Hematopoietic multipotent progenitor cell treated with erythropoietin and hydrocortisone succinate and interleukin-3 and kit ligand, for 8 days (in vitro differentiated cells): ENCODE measurements around the gene COPB1.

Experiments
- DNase-seq: peaks from one replicate; pipeline ENCODE4 v3.0.0-alpha.2; 2015

COPB1 gene

GRCh38 chr11:14424096-14424495 is 75.5 kb downstream of the COPB1 start:
- no peak for DNase-seq

DNA sequence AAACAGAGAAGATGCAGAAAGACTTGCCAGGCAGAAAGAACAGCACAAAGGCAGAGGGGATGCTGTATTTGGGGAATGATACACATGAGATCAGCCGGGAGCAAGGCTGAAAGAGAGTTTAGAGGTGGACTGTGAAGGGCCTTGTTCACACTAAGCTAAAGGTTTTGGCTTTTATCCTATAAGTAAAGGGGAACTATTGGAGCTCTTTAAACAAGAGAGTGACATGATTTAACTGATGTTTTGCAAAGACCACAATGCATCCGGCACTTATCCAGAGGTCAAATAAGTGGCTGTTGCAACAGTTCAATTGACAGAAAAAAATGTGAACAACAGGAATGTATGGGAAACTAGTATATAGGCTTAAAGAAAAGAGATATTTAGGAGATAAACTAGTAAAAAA is 76.0 kb downstream of the COPB1 start:
- DNase-seq, result no peak

DNA sequence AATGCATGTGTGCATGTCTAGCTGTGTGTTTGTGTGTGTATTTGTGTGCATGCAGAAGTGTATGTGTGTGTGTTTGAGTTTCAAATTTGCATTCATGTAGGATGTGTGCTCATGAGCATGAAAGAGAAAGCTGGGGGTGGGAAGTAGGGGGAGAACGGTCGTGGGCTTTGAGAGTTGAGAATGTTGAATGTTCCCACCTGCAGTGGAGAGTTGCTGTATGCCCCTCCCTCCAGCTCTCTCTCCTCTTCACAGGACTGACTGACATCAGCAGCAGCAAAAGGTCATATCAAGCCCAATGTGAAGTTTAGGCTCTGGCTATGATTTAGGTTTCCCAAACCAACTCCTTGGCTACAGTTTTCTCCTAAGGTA is 76.8 kb downstream of the COPB1 start:
- no peak for DNase-seq

- peak; percentile 81 for DNase-seq
These were observed 77.4 kb downstream of the COPB1 start for GRCh38 chr11:14422052-14422813.

DNA sequence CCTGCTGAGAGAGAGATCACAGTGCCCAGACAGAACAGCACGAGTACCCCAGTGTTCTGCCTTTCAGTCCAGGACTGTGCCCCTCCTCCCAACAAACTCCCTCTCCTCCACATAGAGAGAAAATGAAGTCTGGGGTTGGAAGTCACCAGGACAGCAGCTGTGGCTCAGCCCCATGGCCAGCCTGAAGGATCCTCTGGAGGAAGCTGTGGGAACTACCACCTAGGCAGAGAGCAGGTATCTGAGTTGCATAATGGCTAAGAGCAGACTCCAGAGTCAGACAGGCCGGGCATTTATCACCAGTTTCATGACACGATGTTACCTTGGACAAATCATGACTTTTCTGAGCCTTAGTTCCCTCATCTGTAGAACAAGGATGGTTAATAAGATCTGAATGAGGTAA is 79.4 kb downstream of the COPB1 start:
- no peak for DNase-seq

GRCh38 chr11:14418801-14419417 is 80.7 kb downstream of the COPB1 start:
- DNase-seq, result no peak

GRCh38 chr11:14417617-14418374 is 81.8 kb downstream of the COPB1 start:
- no peak for DNase-seq

DNA sequence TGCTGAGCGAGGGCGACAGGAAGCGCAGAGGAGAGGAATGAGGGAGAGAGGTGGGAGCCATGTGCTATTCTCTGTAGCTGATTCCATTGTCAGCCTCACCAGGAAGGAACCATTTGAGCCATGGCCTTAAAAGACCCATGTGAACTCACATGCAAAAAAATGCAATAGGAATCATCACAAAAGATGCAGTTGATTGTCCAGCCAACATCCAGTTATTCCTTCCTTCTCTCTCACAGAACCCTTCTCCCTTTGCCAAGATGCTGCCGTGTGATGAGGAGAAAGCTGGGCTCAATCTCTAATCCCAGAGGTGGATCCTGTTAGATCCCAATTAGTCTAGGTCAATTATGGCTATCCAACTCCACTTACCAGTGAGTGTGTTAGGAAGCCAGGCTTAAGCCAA is 82.4 kb downstream of the COPB1 start:
- no peak for DNase-seq

GRCh38 chr11:14414470-14415461 is 84.8 kb downstream of the COPB1 start:
- peak; percentile 31 for DNase-seq

GRCh38 chr11:14413307-14414069 is 86.1 kb downstream of the COPB1 start:
- no peak for DNase-seq

GRCh38 chr11:14411818-14412217 is 87.8 kb downstream of the COPB1 start:
- no peak for DNase-seq

DNA sequence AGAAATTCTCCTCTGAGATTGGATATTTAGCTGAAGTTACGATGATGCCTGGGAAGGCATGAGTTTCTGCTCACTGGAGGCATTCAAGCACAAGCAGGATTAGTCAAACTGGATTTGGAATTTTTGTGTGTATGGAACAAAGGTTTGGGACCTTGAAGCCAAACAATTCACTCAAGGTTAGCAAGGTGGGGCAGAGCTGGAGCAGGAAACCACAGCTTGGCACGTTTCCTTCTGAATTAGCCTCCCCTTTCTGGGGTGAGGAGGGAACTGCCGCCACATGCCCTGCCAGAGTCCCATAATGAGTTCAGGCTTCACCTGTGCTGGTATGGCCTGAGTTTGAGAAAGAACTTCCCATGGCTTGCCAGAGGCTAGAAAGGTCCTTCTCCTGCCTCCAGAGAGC is 89.7 kb downstream of the COPB1 start:
- no peak for DNase-seq

GRCh38 chr11:14408612-14409011 is 91.0 kb downstream of the COPB1 start:
- DNase-seq, result no peak
